ENCODE results near the gene ASXL3. TPM values are rescaled to one million over a fixed set of nuclear protein-coding genes. Genes with fewer than 3 reads are reported as not detected.

ASXL3 gene
- total RNA-seq, 2 donors from 2014 or later: 0.59 to 1.7 TPM

DNA sequence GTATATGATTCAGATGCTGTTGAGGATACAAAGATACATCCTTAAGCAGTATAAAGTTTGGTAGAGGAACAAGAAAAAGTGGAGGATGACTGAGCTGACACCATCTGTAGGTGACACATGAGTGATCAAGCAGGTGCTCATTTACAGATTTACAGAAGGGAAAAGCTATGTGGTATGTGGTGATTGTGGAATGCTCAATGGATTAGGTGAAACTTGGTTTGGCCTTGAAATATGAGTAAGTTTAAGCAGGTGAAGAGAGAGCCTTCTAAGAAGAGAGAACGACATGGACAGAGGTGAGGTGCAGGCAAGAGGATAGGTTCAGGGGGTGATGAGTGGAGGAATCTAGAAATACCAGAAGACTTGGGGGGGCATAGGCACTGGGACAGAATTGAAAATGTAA lies 5.9 kb downstream of the ASXL3 start:
- TF ChIP-seq, protein P1, sequence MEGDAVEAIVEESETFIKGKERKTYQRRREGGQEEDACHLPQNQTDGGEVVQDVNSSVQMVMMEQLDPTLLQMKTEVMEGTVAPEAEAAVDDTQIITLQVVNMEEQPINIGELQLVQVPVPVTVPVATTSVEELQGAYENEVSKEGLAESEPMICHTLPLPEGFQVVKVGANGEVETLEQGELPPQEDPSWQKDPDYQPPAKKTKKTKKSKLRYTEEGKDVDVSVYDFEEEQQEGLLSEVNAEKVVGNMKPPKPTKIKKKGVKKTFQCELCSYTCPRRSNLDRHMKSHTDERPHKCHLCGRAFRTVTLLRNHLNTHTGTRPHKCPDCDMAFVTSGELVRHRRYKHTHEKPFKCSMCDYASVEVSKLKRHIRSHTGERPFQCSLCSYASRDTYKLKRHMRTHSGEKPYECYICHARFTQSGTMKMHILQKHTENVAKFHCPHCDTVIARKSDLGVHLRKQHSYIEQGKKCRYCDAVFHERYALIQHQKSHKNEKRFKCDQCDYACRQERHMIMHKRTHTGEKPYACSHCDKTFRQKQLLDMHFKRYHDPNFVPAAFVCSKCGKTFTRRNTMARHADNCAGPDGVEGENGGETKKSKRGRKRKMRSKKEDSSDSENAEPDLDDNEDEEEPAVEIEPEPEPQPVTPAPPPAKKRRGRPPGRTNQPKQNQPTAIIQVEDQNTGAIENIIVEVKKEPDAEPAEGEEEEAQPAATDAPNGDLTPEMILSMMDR (IDR thresholded peaks at IDR 0.05): no peak
- H3K36me3 ChIP-seq: no peaks in the 10 kb centered on the region
- H3K9me3 ChIP-seq: no peaks in the 10 kb centered on the region
- intact Hi-C loops (cut with DNase I): no loop called here
- H3K27me3 ChIP-seq: no peaks in the 10 kb centered on the region
- DNase-seq: no peak
- no peaks in the 10 kb centered on the region for H3K4me1 ChIP-seq
- no peak overlapping the region for H3K27ac ChIP-seq
- H3K4me3 ChIP-seq: no peak overlapping the region
- no peak overlapping the region for H3K9ac ChIP-seq (ENCODE audit: low read depth in 2 of 2, low read length in 2 of 2)

DNA sequence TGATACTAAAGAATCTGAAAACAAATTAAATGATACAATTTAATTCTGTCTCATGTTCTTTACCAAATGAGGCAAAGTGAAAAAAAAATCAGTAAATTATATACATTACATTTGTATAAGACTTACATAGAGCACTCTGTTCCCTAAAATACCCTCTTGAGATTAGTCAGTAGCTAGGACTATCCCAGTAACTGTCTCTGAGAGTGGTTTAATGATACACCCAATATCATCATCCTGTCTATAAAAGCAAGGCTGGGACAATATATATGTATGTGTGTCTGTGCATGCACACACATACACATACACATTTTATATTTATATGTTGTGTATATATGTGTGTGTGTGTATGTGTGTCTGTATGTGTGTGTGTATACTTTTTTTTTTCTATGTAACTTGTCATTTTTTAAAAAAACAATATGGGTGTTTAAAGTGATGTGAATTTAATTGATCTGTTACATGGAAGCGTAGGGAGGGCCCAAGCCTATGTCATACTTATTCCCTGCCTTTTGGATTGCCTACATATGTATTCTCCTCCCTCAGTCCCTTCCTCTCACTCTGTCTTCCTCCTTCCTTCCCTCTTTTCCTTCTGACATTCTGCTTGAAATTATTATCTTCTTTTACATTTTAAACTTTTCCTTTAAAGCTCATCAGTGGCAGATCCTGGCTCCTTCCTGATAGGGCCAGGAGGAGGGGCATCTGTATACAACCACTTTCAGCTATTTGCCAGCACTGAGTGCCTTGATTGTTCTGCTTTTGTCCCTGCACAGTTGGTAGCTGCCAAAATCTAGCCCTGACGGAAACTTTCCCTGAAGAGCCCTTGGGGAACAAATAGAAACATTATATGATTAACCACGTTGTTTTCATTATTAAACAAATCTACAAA lies 6.8 kb downstream of the ASXL3 start:
- Histone ChIP-seq H3K36me3 (no peaks in the 10 kb centered on the region), H3K4me1 (no peaks in the 10 kb centered on the region), H3K9ac (ENCODE audit: low read depth in 2 of 2, low read length in 2 of 2) (no peak overlapping the region), H3K9me3 (no peaks in the 10 kb centered on the region), H3K4me3 (no peak overlapping the region), H3K27me3 (no peaks in the 10 kb centered on the region), H3K27ac (no peak overlapping the region)
- intact Hi-C loops (cut with DNase I): no loop called here
- TF ChIP-seq, protein P1 (IDR thresholded peaks at IDR 0.05): no peak
- no peak for DNase-seq

DNA sequence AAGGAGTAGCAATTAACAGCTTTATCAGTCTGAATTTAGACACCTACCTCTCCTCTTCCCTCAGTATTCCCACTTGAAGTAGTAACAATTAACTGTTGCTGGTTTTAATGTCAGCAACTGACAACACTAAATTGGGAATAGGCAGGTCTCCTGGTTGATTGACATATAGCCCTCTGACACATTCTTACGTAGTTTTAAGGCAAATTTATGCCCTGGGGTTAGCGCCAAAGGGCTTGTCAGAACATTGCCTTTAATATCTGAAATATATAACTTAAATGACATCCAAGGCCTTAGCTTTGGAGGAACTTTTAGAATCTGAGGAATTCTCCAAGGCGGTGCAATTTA lies 7.4 kb downstream of the ASXL3 start:
- H3K4me3 ChIP-seq: no peak overlapping the region
- H3K27ac ChIP-seq: no peak overlapping the region
- TF ChIP-seq, protein P1 (IDR thresholded peaks at IDR 0.05): no peak
- no peaks in the 10 kb centered on the region for H3K4me1 ChIP-seq
- no peaks in the 10 kb centered on the region for H3K36me3 ChIP-seq
- DNase-seq: no peak
- H3K9ac ChIP-seq (ENCODE audit: low read depth in 2 of 2, low read length in 2 of 2): no peak overlapping the region
- H3K27me3 ChIP-seq: no peaks in the 10 kb centered on the region
- intact Hi-C loops (cut with DNase I): no loop called here
- H3K9me3 ChIP-seq: no peaks in the 10 kb centered on the region

DNA sequence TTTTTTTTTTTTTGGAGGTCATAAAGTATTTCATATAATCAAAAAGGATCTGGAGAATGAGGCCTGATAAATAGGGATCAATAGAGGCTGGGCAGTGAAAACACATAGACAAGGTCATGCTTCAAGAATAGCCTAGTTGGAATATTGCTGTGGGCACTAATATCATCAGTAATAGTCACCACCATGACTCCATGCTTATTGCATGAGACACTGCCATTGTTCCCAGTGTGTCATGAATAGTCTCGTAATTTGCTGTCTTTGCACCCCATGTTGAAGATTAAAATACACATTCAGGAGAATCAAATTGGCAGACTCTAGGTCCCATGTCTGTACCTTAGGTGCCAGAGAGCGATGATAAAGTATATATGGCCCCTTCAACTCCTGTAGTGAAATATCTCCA lies 10.3 kb downstream of the ASXL3 start:
- Histone ChIP-seq H3K9ac (ENCODE audit: low read depth in 2 of 2, low read length in 2 of 2) (no peak overlapping the region), H3K4me3 (no peak overlapping the region), H3K36me3 (no peaks in the 10 kb centered on the region), H3K27me3 (no peaks in the 10 kb centered on the region), H3K4me1 (no peaks in the 10 kb centered on the region), H3K9me3 (no peaks in the 10 kb centered on the region), H3K27ac (no peak overlapping the region)
- no peak for DNase-seq
- TF ChIP-seq, protein P1 (IDR thresholded peaks at IDR 0.05): no peak
- intact Hi-C loops (cut with DNase I): no loop called here

DNA sequence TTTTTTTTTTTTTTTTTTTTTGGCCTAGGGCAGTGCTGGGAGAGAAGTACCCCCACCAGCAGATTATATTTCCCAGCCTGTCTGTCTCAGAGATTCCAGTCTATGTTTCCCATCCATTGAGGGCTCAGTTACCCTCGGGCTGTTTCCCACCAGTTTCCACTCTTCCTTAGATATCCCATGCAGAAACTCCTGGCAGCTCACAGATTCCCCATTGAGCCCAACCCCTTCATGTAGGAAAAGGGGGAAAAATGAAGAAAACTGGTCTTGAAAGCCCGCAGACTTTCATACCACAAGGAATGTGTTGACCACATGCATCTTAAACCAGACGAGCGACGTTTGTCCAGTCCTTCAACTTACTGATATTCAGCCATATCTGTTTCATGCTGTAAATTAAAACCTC lies 15.2 kb downstream of the ASXL3 start:
- DNase-seq: no peak
- H3K36me3 ChIP-seq: no peaks in the 10 kb centered on the region
- no peaks in the 10 kb centered on the region for H3K27me3 ChIP-seq
- no peak overlapping the region for H3K9ac ChIP-seq (ENCODE audit: low read depth in 2 of 2, low read length in 2 of 2)
- no peaks in the 10 kb centered on the region for H3K4me1 ChIP-seq
- no peaks in the 10 kb centered on the region for H3K9me3 ChIP-seq
- no peak overlapping the region for H3K27ac ChIP-seq
- intact Hi-C loops (cut with DNase I): no loop called here
- TF ChIP-seq, protein P1 (IDR thresholded peaks at IDR 0.05): no peak
- H3K4me3 ChIP-seq: no peak overlapping the region

Measured in colonic mucosa (tissue), 4 donors.